Glomerular endothelial cell (primary cell): ENCODE data around the gene MRPS15. TPM values are rescaled to one million over a fixed set of nuclear protein-coding genes. Genes with fewer than 3 reads are reported as not detected.
"Not testable (repeated sequence)": the region's sequence is repeated elsewhere in the genome, so short reads cannot be mapped to it uniquely, and the experiment has no call there.

Experiments
- DNase-seq: peaks from one replicate; pipeline ENCODE4 v3.0.0-alpha.2; 2011; ENCODE audit warnings: low read depth, low spot score; ENCODE audit errors: extremely low read depth
- total RNA-seq: library from RNA; depleted of rRNA; stranded (reverse); fragments of >200 nt; gene quantifications from 2 replicates; pipeline ENCODE4 v1.2.3, GENCODE V29; 2015

The MRPS15 gene
- total RNA-seq, 1 donor from 2014 or later = 59.2 TPM

DNA sequence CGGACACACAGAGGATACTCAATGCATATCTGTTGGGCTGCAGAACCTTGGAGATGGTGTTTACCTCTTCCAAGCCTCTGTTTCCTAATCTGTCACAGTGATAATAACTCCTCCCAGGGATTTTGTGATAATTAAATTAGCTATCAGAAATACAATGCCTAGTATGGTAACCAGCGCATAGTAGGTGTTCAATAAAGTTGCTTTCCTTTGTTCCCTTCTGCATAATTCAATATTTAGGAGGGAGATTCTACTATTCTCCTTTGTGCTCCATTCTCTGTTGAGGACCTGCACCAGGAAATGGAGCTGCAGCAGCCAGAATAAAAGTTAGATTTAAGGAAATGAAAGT lies 21.9 kb upstream of the MRPS15 start:
- DNase-seq = no peak

DNA sequence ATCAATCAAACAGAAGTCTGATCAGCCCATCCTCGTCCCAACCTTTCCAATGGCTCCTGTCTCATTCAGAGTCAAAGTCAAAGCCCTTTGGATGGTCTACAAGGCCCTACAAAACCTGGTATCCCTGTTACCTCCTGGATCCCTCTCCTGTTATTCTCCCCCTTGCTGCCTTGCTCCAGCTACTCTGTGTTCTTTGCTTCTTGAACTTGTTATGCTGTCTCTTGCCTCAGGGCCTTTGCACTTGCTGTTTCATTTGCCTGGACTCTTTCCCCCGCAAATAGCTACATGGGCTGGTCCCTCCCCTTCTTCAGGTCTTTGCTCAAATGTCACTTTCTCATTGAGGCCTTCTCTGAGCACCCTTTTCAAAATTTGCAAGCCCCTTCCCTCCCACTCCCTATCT lies 19.9 kb upstream of the MRPS15 start:
- DNase-seq = no peak

DNA sequence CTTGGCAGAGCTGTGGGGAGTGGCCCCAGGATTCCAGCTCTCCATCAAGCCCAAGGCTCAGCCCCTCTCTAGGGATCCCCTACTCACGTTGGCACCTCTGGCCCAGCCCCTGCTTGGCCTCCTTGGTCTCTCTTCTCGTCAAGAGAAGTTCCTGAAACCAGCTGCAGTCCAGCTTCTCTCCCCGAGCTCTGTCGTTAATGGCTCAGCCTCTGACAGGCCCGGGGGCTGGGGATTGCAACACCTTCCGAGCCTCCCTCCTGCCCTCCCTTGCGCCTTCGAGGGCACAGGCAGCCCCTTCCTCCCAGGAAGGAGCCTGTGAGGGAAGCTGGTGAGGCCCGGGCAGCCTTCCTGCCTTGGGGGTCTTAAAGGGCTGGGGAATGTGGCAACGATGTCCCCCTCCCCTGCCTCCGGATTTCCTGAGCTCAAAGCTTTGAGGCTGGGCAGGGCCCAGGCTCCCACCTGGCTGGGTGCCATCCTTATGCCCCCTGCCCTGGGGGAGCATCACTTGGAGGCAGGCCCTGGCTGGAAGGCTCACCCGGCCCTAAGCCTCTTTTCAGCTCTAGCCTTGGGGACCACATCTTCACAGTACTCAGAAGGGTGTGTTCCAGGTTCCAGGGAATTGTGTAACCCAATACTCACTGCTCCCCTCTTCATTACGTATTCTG lies 18.7 kb upstream of the MRPS15 start, which contains the start of gene CSF3R:
Gene CSF3R (minus strand): TSS at position 190 of the 665 bp plus-strand sequence. CDS start 3,417 bp downstream, outside the sequence.
- DNase-seq = no peak

DNA sequence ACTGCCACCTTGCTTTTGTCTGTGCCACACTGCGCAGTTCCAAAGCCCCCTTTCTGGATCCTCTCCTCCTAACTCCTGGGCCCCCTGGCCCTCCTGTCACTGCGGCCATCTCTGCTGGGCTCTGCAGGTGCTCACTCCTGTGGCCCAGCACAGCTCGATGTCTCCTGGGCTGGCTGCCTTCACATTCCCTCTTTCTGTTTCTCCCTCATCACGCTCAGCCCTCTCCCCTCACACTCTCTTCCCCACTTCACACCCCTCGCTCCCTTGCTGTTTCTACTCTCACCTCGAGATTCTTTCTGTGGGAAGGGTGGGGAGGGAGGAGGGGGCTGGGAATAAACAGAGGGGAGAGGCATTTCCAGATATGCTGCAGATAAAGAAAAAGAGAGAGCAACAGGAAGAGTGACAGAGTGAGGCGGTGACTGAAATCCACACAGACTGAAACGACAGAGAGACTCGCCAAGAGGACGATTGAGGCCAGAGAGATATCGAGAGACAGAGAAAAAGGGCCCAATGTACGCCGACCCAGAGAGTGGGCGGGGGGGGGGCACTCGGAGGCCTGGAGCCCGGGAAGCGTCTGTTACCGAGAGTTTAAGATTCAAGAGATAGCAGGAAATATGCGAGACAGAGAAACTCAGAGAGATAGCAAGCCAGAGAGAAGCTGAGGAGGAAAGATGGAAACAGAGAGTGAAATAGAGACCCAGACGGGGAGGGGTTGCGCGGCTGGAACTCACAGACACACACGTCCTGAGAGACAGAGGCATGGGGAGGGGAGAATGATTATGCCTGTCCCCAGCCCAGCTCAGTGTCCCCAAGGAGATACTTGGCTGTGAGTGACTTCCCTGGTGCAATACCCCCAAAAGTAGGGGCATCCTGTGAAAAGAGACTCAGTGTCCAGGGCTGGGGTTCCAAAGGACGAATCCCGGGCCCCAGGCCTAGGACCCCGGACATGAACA lies 17.9 kb upstream of the MRPS15 start:
- DNase-seq = no peak

DNA sequence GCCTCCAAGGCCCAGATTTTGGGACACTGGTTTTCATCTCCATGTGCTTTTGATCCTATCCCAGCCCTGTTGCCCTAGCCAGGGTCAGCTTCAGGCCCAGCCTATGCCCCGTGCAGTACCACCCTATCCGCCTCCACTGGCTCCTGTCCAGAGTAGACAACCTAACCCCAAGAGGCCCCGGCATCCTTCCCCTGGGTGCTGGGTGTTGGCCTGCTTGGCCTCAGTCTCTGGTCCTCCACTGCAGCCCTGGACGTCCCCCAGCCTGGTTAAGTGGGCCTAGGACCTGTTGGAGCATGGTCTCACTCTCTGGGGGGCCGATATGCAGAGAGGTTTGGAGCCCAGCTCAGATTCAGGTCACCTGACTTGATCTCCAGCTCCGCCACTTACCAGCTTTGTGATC lies 16.9 kb upstream of the MRPS15 start:
- DNase-seq = no peak

DNA sequence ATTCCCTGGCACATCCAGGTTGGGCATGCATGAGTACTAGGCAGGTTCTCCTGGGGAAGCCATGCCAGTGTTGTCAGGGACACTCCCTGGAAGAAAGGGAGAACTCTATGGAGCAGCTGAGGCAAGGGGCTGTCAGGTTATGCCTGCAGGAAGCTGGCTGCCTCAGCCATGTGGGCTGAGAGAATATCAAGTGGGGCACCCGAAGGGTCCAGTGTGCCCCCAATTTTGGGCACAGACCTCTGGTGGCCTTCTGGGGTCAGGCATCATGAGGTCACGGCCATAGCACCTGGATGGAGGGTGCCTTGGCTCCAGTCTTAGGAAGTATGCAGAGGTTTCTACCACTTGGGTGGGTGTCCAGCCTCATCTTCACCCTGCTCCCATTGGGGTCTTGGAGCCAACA lies 16.0 kb upstream of the MRPS15 start:
- no peak for DNase-seq

DNA sequence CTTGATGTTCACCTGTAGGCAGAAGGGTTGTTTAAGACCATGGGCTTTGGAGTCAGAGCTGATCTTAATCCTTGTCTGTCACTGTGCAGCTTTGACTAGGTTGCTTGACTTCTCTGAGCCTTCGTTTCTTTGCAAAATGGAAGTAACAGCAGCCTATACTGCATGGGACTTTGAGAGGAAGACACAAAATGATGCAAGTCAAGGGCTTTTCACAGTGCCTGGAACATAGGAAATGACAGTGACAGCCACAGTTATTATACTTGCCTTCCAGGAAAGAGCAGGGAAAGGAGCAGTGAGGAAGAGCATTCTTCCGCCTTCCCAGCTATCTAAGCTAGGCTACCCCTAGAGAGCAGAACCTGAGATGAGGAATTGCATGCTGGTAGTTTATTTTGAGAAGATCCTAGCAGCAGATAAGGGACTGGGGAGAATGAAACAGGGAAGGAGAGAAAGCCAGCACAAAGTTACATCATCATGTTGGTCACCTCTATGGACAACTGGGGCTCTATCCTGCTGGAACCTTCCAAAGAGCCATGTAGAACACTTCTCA lies 15.4 kb upstream of the MRPS15 start:
- no peak for DNase-seq

DNA sequence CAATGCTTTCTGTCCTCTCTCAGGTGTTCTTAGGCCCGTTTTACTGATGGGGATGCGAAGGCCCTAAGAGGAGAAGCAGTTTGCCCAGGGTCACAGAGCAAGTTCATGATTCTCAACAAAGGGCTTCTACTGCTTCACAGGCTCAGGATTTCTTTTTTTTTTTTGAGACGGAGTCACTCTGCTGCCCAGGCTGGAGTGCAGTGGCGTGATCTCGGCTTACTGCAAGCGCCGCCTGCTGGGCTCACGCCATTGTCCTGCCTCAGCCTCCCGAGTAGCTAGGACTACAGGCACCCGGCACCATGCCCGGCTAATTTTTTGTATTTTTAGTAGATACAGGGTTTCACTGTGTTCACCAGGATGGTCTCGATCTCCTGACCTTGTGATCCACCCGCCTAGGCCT lies 13.4 kb upstream of the MRPS15 start:
- DNase-seq = not testable (repeated sequence)

DNA sequence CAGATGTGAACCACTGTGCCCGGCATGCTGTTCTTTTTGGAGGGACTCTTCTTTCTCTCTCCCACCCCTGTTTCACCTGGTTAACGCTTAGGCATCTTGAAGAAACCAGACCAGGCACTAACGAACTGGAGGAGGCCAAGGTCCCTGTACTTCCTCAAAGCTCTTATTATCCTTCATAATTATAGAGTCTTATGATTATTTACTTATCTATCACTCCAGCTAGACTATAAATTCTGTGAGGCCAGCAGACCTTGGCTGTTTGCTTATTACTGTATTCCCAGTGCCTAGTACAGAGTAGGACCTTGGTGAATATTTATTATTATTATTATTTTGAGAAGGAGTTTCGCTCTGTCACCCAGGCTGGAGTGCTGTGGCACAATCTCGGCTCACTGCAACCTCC lies 12.8 kb upstream of the MRPS15 start:
- DNase-seq = no peak

DNA sequence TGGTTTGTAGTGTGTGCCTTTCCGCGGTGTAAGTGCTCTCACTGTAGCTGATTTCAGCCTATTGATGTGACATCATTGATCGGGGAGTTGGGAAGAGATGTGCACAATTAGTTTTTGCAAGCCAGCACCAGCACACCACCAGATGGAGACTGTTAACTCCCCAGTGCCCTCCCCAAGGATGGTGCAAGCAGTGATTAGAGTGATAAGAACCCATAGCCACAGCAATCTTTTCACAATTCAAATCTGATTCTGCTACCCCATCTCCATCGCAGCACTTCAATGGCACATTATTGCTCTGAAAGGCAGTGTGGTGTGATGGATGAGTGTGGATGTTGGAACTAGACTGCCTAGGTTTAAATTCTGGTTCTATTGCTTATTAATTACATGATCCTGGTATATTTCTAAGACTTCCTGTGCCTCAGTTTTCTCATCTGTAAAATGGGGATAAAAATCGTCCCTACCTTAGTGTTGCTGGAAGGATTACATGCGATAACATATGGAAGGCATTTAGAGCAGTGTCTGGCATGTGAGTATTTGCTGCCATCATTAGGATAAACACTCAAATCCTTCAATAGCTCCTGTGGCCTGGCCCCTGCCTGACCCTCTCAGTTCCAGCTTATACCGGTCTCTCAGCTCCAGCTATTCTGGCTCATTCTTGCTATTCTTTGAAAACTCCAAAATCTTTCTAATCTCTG lies 11.9 kb upstream of the MRPS15 start:
- DNase-seq = no peak

DNA sequence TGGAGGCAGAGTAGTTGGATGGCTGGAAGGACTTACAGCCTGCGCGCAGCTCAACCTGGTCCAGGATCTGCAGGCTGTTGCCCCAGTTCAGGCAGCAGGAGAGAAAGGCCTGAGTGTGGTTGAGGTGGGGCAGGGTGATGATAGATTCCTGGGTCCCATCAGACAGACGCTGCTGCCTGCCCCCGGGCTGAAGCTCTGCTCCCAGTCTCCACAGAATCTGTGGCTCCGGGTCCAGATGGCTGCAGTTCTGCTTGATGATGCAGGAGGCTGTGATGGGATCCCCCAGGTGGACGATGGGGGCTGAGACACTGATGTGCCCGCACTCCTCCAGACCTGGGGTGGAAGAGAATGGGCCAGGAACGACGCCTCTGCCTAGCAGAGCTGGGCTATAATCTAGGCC lies 11.2 kb upstream of the MRPS15 start:
- DNase-seq = no peak

DNA sequence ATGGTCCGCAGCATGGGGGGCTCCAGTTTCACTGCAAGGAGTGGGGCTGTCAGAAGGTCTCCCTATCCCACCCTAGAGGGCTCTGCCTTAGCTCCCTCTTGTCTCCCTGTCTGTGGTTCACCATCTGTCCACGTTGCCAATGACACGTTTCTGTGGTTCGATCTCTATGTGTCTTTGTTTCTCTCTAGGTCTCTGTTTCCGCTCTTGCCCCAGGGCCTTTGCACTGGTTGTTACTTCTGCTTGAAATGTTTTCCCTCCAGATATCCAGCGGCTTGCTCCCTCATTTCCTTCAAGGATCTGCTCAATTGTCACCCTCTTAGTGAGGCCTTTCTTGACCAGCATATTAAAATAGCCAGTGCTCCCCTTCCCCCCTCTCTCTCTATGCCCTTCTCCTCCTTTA lies 8.5 kb upstream of the MRPS15 start:
- DNase-seq = no peak

DNA sequence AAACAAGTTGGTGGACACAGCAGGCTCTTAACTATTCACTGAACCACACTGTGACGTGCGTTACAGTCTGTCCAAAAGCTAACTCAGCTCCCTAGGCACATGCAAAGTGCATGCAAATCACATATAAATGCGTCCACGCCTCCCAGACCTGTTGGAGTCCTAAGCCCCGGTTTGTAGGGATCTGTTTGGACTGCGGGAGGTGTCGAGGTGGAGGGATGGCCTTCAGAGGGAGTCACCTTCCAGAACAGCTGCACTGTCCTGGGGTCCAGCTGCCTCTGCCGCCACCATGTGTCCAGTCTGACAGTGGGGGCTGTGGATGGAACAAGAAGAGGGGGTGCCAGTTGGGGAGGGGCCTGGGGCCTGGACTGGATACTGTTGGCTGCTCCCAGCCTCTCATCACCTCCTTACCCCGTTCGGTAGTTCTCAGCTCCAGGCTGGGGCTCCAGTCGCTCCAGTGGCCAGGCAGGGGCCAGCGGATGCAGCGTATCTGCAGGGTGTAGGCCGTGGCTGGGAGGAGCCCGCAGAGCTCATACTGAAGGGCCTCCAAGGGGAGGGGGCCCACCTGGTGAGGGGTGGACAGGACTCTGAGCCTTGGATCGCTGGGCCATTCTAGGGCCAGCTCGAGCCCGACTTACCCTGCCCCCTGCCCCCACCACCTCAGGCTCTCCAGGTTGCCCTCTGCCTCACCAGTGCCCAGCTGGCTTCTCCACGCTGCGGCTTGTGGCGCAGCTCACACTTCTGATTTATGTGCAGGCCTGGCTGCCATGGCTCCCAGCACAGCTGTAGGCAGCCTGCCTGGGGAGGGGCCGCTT lies 7.9 kb upstream of the MRPS15 start:
- DNase-seq = no peak

DNA sequence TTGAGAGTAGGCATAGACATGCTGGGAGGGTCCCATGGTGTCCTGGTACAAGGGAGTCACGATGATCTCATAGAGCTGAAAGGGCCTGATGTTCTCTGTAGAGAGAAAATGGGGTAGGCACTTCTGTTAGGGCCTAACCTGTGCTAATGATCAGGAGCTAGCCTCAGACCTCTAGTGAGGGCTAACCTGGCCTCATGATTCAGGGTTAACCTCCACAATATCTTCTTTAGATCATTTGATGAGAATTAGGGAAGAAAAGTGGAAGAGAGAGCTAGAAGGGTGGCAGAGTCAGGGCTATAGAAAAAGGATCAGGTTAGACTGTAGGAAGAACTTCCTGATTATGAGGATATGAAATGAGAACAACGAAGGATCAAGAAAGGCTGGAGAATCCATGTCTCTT lies 5.0 kb upstream of the MRPS15 start:
- no peak for DNase-seq

DNA sequence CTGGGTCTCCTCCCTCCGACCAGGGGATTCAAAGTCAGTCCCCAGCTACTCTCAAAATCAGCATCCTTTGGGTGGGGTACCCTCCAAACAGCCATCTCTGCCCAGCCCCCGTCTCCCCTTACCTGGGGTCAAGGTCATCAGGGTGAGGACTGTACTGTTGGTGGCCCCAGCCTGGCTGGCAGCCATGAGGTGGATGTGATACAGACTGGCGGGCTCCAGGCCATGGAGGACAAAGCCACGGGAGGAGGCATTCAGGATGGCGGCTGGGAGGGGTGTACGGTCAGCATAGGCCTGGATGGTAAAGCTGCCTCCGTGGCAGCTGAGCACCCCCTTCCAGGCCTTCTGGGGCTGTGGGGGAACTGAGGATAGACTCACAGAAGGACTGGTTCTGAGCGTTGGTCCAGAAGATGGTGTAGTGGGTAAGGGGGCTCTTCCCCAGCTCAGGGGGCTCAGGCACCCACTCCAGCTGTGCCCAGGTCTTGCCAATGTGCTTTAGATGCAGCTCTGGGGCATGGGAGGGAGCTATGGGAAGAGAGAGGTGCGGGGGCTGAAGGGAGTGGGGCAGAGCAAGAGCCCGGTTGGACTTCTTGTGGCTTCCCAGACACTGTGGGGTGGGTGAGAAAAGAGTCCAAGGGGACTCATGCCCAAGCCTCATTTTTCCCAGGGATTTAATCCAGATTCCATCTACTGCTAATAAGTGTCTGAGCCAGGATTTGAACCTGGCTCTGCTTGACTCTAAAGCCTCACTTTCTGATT lies 3.7 kb upstream of the MRPS15 start:
- no peak for DNase-seq

DNA sequence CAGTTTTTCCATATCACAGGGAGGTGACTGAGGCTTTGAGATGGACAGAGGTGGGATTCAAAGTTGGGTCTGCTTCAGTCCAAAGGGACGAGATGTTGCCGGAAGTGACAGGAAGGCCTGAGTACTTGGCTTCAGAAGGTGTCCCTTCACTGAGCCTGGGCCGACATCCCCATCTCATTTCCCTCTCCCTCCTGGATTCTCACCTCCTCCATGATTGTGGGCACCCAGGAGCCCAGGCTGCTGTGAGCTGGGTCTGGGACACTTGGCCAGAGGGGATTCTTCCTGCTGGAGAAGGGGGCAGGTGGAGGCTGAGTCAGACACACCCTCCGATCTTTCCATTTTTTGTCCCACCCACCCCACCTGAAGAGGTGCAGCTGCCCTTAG lies 2.8 kb upstream of the MRPS15 start:
- DNase-seq = no peak

DNA sequence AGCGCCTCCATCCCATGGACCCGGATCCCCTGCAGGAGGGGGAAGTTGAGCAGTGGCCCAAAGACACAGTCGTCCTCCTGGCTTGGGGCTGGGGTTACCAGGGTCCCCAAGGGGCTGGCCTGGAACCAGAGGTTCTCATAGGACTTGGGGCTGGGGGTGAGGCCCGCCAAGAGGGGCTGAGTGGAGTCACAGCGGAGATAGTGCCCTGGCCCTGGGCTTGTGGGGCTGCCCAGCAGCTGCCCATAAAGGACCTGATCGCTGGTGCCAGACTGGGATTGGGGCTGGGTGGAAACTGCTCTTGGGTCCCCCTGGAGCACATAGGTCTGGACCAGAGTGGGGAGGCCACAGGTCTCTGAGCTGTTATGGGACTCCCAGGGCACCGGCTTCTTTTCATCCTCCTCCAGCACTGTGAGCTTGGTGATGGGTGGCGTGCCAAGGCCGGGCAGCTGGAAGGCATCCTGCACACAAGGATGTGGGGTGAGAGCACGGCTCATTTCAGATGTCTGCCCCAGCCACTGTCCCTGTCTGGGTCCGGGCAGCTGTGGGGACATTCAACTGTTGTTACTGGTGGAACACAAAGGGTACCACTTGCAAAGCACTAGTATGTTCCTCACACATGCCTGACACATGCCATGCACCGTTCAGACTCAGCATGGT lies 2.3 kb upstream of the MRPS15 start:
- DNase-seq = no peak

DNA sequence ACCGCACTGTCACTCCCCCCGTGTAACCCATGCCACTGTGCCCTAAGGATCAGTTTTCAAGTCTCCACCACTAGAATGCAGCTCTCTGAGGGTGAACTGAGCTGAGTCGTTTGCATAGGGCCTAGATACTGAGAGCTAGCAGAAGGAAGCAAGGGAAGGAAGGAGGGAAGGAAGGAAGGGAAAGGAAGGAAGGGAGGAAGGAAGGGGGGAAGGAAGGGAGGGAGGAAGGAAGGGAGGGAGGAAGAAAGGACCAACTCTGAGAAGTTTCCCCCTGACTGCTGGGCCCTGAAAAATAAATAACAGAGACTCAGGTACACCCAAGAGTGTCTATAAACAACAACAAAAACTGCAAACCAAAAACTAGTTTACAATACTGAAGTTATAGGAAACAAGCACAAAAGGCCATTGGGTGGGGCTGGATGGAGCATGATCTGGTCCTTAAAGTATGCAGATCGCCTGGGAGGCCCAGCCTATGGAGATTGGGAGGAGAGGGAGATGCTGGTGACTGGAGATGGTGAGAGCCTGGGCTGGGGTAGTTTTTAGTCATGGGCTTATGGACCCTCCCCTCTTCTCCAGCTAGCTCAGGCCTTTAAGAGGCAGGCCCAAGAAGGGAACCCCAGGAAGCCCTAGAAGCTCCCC lies 1.7 kb upstream of the MRPS15 start:
- no peak for DNase-seq
